GM23338 (cell line): Measurements from ENCODE around the gene NKD1. TPM values are rescaled to one million over a fixed set of nuclear protein-coding genes. Genes with fewer than 3 reads are reported as not detected.

ENCODE experiments used
- ATAC-seq: fragments of 200-7000 bp; cut with Tn5 transposase; 3 replicates; pipeline ENCODE4 v1.9.1; 2020
- DNase-seq: peaks from one replicate; pipeline ENCODE4 v3.0.0-alpha.2; 2015; ENCODE audit warnings: low spot score
- H2AFZ ChIP-seq: fragments of 200-600 bp; sonication (generic); 2 replicates; pipeline ENCODE4 v1.8.0; 2016; ENCODE audit warnings: antibody characterized with exemption, mild to moderate bottlenecking, moderate library complexity
- H3F3A ChIP-seq: fragments of 200-600 bp; sonication (generic); replicated peaks from 2 replicates; pipeline ENCODE4 v1.8.0; 2017; ENCODE audit warnings: antibody characterized with exemption, mixed run types, low read depth
- H3K27ac ChIP-seq: fragments of 200-600 bp; sonication (generic); 2 replicates; pipeline ENCODE4 v1.6.1; 2016; ENCODE audit warnings: low read depth
- H3K27me3 ChIP-seq: fragments of 200-600 bp; sonication (generic); 2 replicates; pipeline ENCODE4 v1.8.0; 2016; ENCODE audit warnings: mild to moderate bottlenecking, mixed run types, moderate library complexity; ENCODE audit not compliant: insufficient read depth
- H3K36me3 ChIP-seq: fragments of 200-600 bp; sonication (generic); 2 replicates; pipeline ENCODE4 v1.8.0; 2016; ENCODE audit warnings: mild to moderate bottlenecking; ENCODE audit not compliant: insufficient read depth
- H3K4me1 ChIP-seq: fragments of 200-600 bp; sonication (generic); 2 replicates; pipeline ENCODE4 v1.8.0; 2016; ENCODE audit warnings: mild to moderate bottlenecking, moderate library complexity; ENCODE audit not compliant: insufficient read depth
- H3K4me2 ChIP-seq: fragments of 200-600 bp; sonication (generic); 2 replicates; pipeline ENCODE4 v1.7.1; 2017; ENCODE audit warnings: mixed run types
- H3K4me3 ChIP-seq: fragments of 200-600 bp; sonication (generic); 2 replicates; pipeline ENCODE4 v1.6.1; 2016; ENCODE audit warnings: mixed run types
- H3K79me2 ChIP-seq: fragments of 200-600 bp; sonication (generic); replicated peaks from 2 replicates; pipeline ENCODE4 v1.8.0; 2017; ENCODE audit warnings: mild to moderate bottlenecking; ENCODE audit not compliant: insufficient read depth
- H3K9me2 ChIP-seq: fragments of 200-600 bp; sonication (generic); 2 replicates; pipeline ENCODE4 v1.8.0; 2017; ENCODE audit not compliant: insufficient read depth
- H4K20me1 ChIP-seq: fragments of 200-600 bp; sonication (generic); replicated peaks from 2 replicates; pipeline ENCODE4 v1.8.0; 2017; ENCODE audit warnings: mild to moderate bottlenecking; ENCODE audit not compliant: insufficient read depth
- H3K27ac Mint-ChIP-seq: 2 replicates; pipeline ENCODE4 v1.8.0; 2020; ENCODE audit warnings: inconsistent platforms, mild to moderate bottlenecking, moderate library complexity, mixed read lengths
- H3K27me3 Mint-ChIP-seq: 3 replicates; pipeline ENCODE4 v1.8.0; 2022; ENCODE audit warnings: low read depth, mild to moderate bottlenecking, moderate library complexity, mixed read lengths, inconsistent platforms; ENCODE audit not compliant: insufficient read depth, poor library complexity
- H3K36me3 Mint-ChIP-seq: 3 replicates; pipeline ENCODE4 v1.8.0; 2021; ENCODE audit warnings: low read depth, mild to moderate bottlenecking, inconsistent platforms, moderate library complexity, mixed read lengths
- H3K4me1 Mint-ChIP-seq: 3 replicates; pipeline ENCODE4 v1.8.0; 2020; ENCODE audit warnings: mild to moderate bottlenecking, inconsistent platforms, mixed read lengths
- H3K4me3 Mint-ChIP-seq: 3 replicates; pipeline ENCODE4 v1.8.0; 2021; ENCODE audit warnings: moderate library complexity, mild to moderate bottlenecking, inconsistent platforms, mixed read lengths
- H3K9me3 Mint-ChIP-seq: 3 replicates; pipeline ENCODE4 v1.8.0; 2020; ENCODE audit warnings: moderate library complexity, mild to moderate bottlenecking, inconsistent platforms, mixed read lengths
- CREB1 ChIP-seq: fragments of 250-450 bp; sonication (Bioruptor Pico); IDR thresholded peaks from 2 replicates; pipeline ENCODE4 v1.5.0; 2020; ENCODE audit warnings: low read depth, mild to moderate bottlenecking, moderate library complexity
- CTCF ChIP-seq, 2 experiments: fragments of 200-600 bp in 1 of 2; sonication (generic) in 1 of 2; conservative IDR thresholded peaks; 2 replicates each; pipeline versions ENCODE4 v1.5.1 to v1.6.1; 2016 to 2017; ENCODE audit warnings: antibody characterized with exemption in 2 of 2, low read depth in 2 of 2, mild to moderate bottlenecking in 2 of 2, moderate library complexity in 1 of 2
- EZH2 ChIP-seq: fragments of 200-600 bp; sonication (generic); IDR thresholded peaks from one replicate; pipeline ENCODE4 v1.8.0; 2017; ENCODE audit warnings: antibody characterized with exemption, mild to moderate bottlenecking, low read depth; ENCODE audit not compliant: unreplicated experiment
- EZH2phosphoT487 ChIP-seq: fragments of 200-600 bp; sonication (generic); IDR thresholded peaks from one replicate; pipeline ENCODE4 v1.8.1; 2018; ENCODE audit warnings: antibody characterized with exemption; ENCODE audit not compliant: unreplicated experiment
- JUNB ChIP-seq: IDR thresholded peaks from one replicate; pipeline ENCODE4 v1.6.1; 2016; ENCODE audit warnings: antibody characterized with exemption; ENCODE audit not compliant: unreplicated experiment
- NANOG ChIP-seq: IDR thresholded peaks from 2 replicates; pipeline ENCODE4 v1.6.1; 2016; ENCODE audit warnings: antibody characterized with exemption, borderline replicate concordance
- POLR2AphosphoS5 ChIP-seq: IDR thresholded peaks from 2 replicates; pipeline ENCODE4 v1.6.1; 2016; ENCODE audit warnings: antibody characterized with exemption, low read depth
- STAT1 ChIP-seq: IDR thresholded peaks from one replicate; pipeline ENCODE4 v1.6.1; 2016; ENCODE audit warnings: antibody characterized with exemption; ENCODE audit not compliant: unreplicated experiment
- ZNF114 ChIP-seq: fragments of 250-450 bp; sonication (Bioruptor Pico); IDR thresholded peaks from 2 replicates; pipeline ENCODE4 v1.5.0; 2020; ENCODE audit warnings: mild to moderate bottlenecking, moderate library complexity
- ZNF331 ChIP-seq: fragments of 250-450 bp; sonication (Bioruptor Pico); IDR thresholded peaks from 2 replicates; pipeline ENCODE4 v1.5.0; 2020; ENCODE audit warnings: low read depth, mild to moderate bottlenecking, moderate library complexity
- ZNF462 ChIP-seq: fragments of 250-450 bp; sonication (Bioruptor Pico); IDR thresholded peaks from 2 replicates; pipeline ENCODE4 v1.5.0; 2020; ENCODE audit warnings: mild to moderate bottlenecking, moderate library complexity
- polyA plus RNA-seq: library from polyadenylated mRNA; unstranded; fragments of >200 nt; fragmentation: Nextera tagmentation; extraction: Ambion mirVana; gene quantifications from 2 replicates; pipeline ENCODE4 v1.2.1, GENCODE V29; 2016
- total RNA-seq: library from RNA; depleted of rRNA; stranded (reverse); fragments of >200 nt; shearing (Covaris generic); gene quantifications from 2 replicates; pipeline ENCODE4 v1.2.3, GENCODE V29; 2014

Gene NKD1
- total and polyA plus RNA-seq, 2 experiments from 2014 or later: 2.1 to 2.3 TPM

GRCh38 chr16:50573279-50573678, 25.1 kb downstream of the NKD1 start (continued):
- no peak for TF ChIP-seq EZH2phosphoT487
- no peak for TF ChIP-seq NANOG
- TF ChIP-seq CTCF (conservative IDR thresholded peaks at IDR 0.05; ENCODE audit: low read depth in 2 of 2): no peak
- no peak for TF ChIP-seq ZNF331 (CRISPR knock-in tag)
- no peak for TF ChIP-seq ZNF114
- no peak for TF ChIP-seq POLR2AphosphoS5

GRCh38 chr16:50573947-50574744, 25.9 kb downstream of the NKD1 start:
- Mint-ChIP-seq H3K9me3 (no peaks in the 10 kb centered on the region; the same call in 2 of the 3 replicates), H3K36me3 (no peaks in the 10 kb centered on the region), H3K27me3 (peaks cover 10% of the 10 kb centered on the region), H3K4me3 (no peak overlapping the region), H3K4me1 (peaks cover 10% of the 10 kb centered on the region; the same call in 2 of the 3 replicates), H3K27ac (no peak overlapping the region)
- Histone ChIP-seq H3K4me2 (no peak overlapping the region), H3F3A (no peaks in the 10 kb centered on the region), H2AFZ (no peak overlapping the region), H3K4me3 (no peak overlapping the region), H4K20me1 (no peaks in the 10 kb centered on the region), H3K4me1 (no peaks in the 10 kb centered on the region), H3K27me3 (no peaks in the 10 kb centered on the region), H3K36me3 (no peaks in the 10 kb centered on the region), H3K79me2 (no peaks in the 10 kb centered on the region), H3K27ac (no peak overlapping the region), H3K9me2 (0 out of 2 replicates have a peak, but pooled peaks cover 3% of the 10 kb centered on the region)
- ATAC-seq: no peak; the same call in 2 of the 3 replicates
- DNase-seq: no peak
- TF ChIP-seq CREB1 (CRISPR knock-in tag) (no peak), NANOG (no peak), ZNF114 (no peak), JUNB (no peak), EZH2 (no peak), ZNF331 (CRISPR knock-in tag) (no peak), POLR2AphosphoS5 (no peak), CTCF (conservative IDR thresholded peaks at IDR 0.05; ENCODE audit: low read depth in 2 of 2) (no peak), EZH2phosphoT487 (no peak), STAT1 (no peak), ZNF462 (no peak)
